Mesendoderm (in vitro differentiated cells): Measurements from ENCODE around the gene FOXRED1. TPM values are rescaled to one million over a fixed set of nuclear protein-coding genes. Genes with fewer than 3 reads are reported as not detected.

Source experiments
- DNase-seq: peaks from one replicate; pipeline ENCODE4 v3.0.0; 2013
- H2AK5ac ChIP-seq: 2 replicates; pipeline ENCODE4 v1.6.1; 2013; ENCODE audit warnings: low read length, inconsistent platforms
- H2BK120ac ChIP-seq: 2 replicates; pipeline ENCODE4 v1.6.1; 2013; ENCODE audit warnings: low read depth, mild to moderate bottlenecking, low read length, moderate library complexity, mixed read lengths
- H2BK15ac ChIP-seq: replicated peaks from 2 replicates; pipeline ENCODE4 v1.6.1; 2013; ENCODE audit warnings: low read depth, mild to moderate bottlenecking, moderate library complexity
- H2BK5ac ChIP-seq: 2 replicates; pipeline ENCODE4 v1.6.1; 2013; ENCODE audit warnings: low read length, inconsistent platforms
- H3K18ac ChIP-seq: 2 replicates; pipeline ENCODE4 v1.6.1; 2013; ENCODE audit warnings: mild to moderate bottlenecking, low read length, mixed read lengths
- H3K23ac ChIP-seq: one replicate; pipeline ENCODE4 v1.6.1; 2013; ENCODE audit warnings: low read length
- H3K27ac ChIP-seq: 2 replicates; pipeline ENCODE4 v1.5.1; 2013; ENCODE audit warnings: low read depth, mild to moderate bottlenecking, inconsistent platforms, low read length, moderate library complexity
- H3K27me3 ChIP-seq: 2 replicates; pipeline ENCODE4 v1.6.1; 2013; ENCODE audit warnings: low read length, control low read depth, mild to moderate bottlenecking, inconsistent platforms; ENCODE audit not compliant: insufficient read depth, poor library complexity
- H3K36me3 ChIP-seq: 2 replicates; pipeline ENCODE4 v1.6.1; 2013; ENCODE audit warnings: low read length, inconsistent platforms; ENCODE audit not compliant: control insufficient read depth, insufficient read depth
- H3K4ac ChIP-seq: one replicate; pipeline ENCODE4 v1.6.1; 2013; ENCODE audit warnings: low read depth, mild to moderate bottlenecking, low read length, moderate library complexity
- H3K4me1 ChIP-seq: 2 replicates; pipeline ENCODE4 v1.6.1; 2013; ENCODE audit warnings: low read depth, low read length, inconsistent platforms; ENCODE audit not compliant: control insufficient read depth
- H3K4me2 ChIP-seq: 2 replicates; pipeline ENCODE4 v1.6.1; 2013; ENCODE audit warnings: low read length
- H3K4me3 ChIP-seq: 2 replicates; pipeline ENCODE4 v1.5.1; 2013; ENCODE audit warnings: mild to moderate bottlenecking, low read length
- H3K56ac ChIP-seq: one replicate; pipeline ENCODE4 v1.6.1; 2013; ENCODE audit warnings: low read length
- H3K79me1 ChIP-seq: 2 replicates; pipeline ENCODE4 v1.6.1; 2013; ENCODE audit warnings: low read length, inconsistent platforms
- H3K79me2 ChIP-seq: 2 replicates; pipeline ENCODE4 v1.6.1; 2013; ENCODE audit warnings: mild to moderate bottlenecking, low read length; ENCODE audit not compliant: control insufficient read depth, insufficient read depth
- H3K9ac ChIP-seq: 2 replicates; pipeline ENCODE4 v1.6.1; 2013; ENCODE audit warnings: low read length, inconsistent platforms
- H4K5ac ChIP-seq: one replicate; pipeline ENCODE4 v1.6.1; 2013; ENCODE audit warnings: low read length
- H4K8ac ChIP-seq: one replicate; pipeline ENCODE4 v1.6.1; 2013; ENCODE audit warnings: low read depth, mild to moderate bottlenecking, control low read depth, low read length, moderate library complexity
- WGBS: extraction: QIAGEN DNeasy Blood & Tissue Kit; methylation state at CpG from one replicate; pipeline ENCODE4 v1.1.7; 2013; ENCODE audit warnings: low lambda C conversion rate, missing lambda C conversion rate; ENCODE audit not compliant: insufficient coverage; ENCODE audit errors: extremely low coverage; 5-methylcytosine and 5-hydroxymethylcytosine counted together
- polyA plus RNA-seq, 2 experiments: library from polyadenylated mRNA; stranded (reverse); fragments of 200-250 nt; gene quantifications; one replicate each; pipeline ENCODE4 v1.2.3, GENCODE V29; 2013

FOXRED1 gene
- 21.5 TPM for polyA plus RNA-seq (2013, experiment 1 of 2)
- polyA plus RNA-seq (2013, experiment 2 of 2) = 22.1 TPM

GRCh38 chr11:126268708-126269579 is at the start of gene FOXRED1, which contains the start of gene SRPRA:
Gene FOXRED1, plus strand, starts transcription at chr11:126269154. Its CDS starts 53 bp downstream, at chr11:126269207.
Gene SRPRA, minus strand, starts transcription at chr11:126268895. Its CDS starts 91 bp downstream, at chr11:126268804.
- Histone ChIP-seq H4K5ac (no peak within 1 kb of the TSS), H3K18ac (peak within 1 kb of the TSS; percentile 40), H4K8ac (no peak within 1 kb of the TSS), H3K9ac (peak within 1 kb of the TSS; percentile 98), H3K79me1 (peaks cover 17% of the 10 kb centered on the region), H3K79me2 (peaks cover 22% of the 10 kb centered on the region), H2BK120ac (no peak within 1 kb of the TSS), H3K4me2 (peak within 1 kb of the TSS; percentile 48), H3K56ac (peak within 1 kb of the TSS; percentile 98), H3K27ac (peak within 1 kb of the TSS; percentile 68), H3K4ac (peak within 1 kb of the TSS; percentile 89), H2AK5ac (no peak within 1 kb of the TSS), H3K23ac (peak within 1 kb of the TSS; percentile 72), H3K4me1 (no peaks in the 10 kb centered on the region), H3K36me3 (peaks cover 21% of the 10 kb centered on the region), H2BK5ac (peak within 1 kb of the TSS; percentile 57), H2BK15ac (no peak within 1 kb of the TSS), H3K4me3 (peak within 1 kb of the TSS; percentile 97), H3K27me3 (no peaks in the 10 kb centered on the region)
- DNase-seq = peak; percentile 100
- WGBS = no CpG with 5 or more reads among the region's 64 CpGs

GRCh38 chr11:126219547-126219946 is 49.4 kb upstream of the FOXRED1 start:
- H3K23ac ChIP-seq = no peak overlapping the region
- no peak overlapping the region for H4K5ac ChIP-seq
- H3K4me3 ChIP-seq = no peak overlapping the region
- H2BK120ac ChIP-seq = no peak overlapping the region
- H3K79me2 ChIP-seq = peaks cover 53% of the 10 kb centered on the region
- H2BK5ac ChIP-seq = no peak overlapping the region
- H3K9ac ChIP-seq = no peak overlapping the region
- no peak for DNase-seq
- no peaks in the 10 kb centered on the region for H3K27me3 ChIP-seq
- no peak overlapping the region for H3K4ac ChIP-seq
- no peak overlapping the region for H3K27ac ChIP-seq
- H3K79me1 ChIP-seq = peaks cover 24% of the 10 kb centered on the region
- no peaks in the 10 kb centered on the region for H3K36me3 ChIP-seq
- no peak overlapping the region for H2AK5ac ChIP-seq
- WGBS = no CpG with 5 or more reads among the region's 4 CpGs
- no peak overlapping the region for H4K8ac ChIP-seq
- no peaks in the 10 kb centered on the region for H3K4me1 ChIP-seq
- no peak overlapping the region for H2BK15ac ChIP-seq
- H3K56ac ChIP-seq = no peak overlapping the region
- H3K4me2 ChIP-seq = no peak overlapping the region
- no peak overlapping the region for H3K18ac ChIP-seq

GRCh38 chr11:126224647-126225294 is 44.2 kb upstream of the FOXRED1 start:
- Histone ChIP-seq H3K36me3 (no peaks in the 10 kb centered on the region), H4K5ac (no peak overlapping the region), H3K9ac (no peak overlapping the region), H3K27ac (no peak overlapping the region), H2AK5ac (no peak overlapping the region), H3K27me3 (no peaks in the 10 kb centered on the region), H3K4me3 (no peak overlapping the region), H3K56ac (no peak overlapping the region), H3K4ac (no peak overlapping the region), H4K8ac (no peak overlapping the region), H2BK15ac (no peak overlapping the region), H3K18ac (no peak overlapping the region), H3K4me1 (no peaks in the 10 kb centered on the region), H3K23ac (no peak overlapping the region), H2BK120ac (no peak overlapping the region), H2BK5ac (no peak overlapping the region), H3K79me2 (peaks cover 26% of the 10 kb centered on the region), H3K79me1 (peaks cover 17% of the 10 kb centered on the region), H3K4me2 (no peak overlapping the region)
- no peak for DNase-seq
- WGBS = no CpG with 5 or more reads among the region's 6 CpGs

- Histone ChIP-seq H3K36me3 (no peaks in the 10 kb centered on the region), H3K9ac (no peak overlapping the region), H3K27me3 (no peaks in the 10 kb centered on the region), H3K23ac (no peak overlapping the region), H2AK5ac (no peak overlapping the region), H2BK15ac (no peak overlapping the region), H3K4me1 (no peaks in the 10 kb centered on the region), H3K27ac (no peak overlapping the region), H3K4me2 (no peak overlapping the region), H2BK120ac (no peak overlapping the region), H3K4ac (no peak overlapping the region), H3K56ac (no peak overlapping the region), H3K4me3 (no peak overlapping the region), H4K5ac (no peak overlapping the region), H2BK5ac (no peak overlapping the region), H4K8ac (no peak overlapping the region), H3K79me1 (peaks cover 17% of the 10 kb centered on the region), H3K18ac (no peak overlapping the region), H3K79me2 (peaks cover 23% of the 10 kb centered on the region)
- DNase-seq = no peak
- no CpG with 5 or more reads among the region's 2 CpGs for WGBS
These were observed 43.7 kb upstream of the FOXRED1 start for GRCh38 chr11:126225295-126225665.

- Histone ChIP-seq H4K5ac (no peak overlapping the region), H2BK120ac (no peak overlapping the region), H2AK5ac (no peak overlapping the region), H3K18ac (no peak overlapping the region), H2BK15ac (no peak overlapping the region), H3K27me3 (no peaks in the 10 kb centered on the region), H3K27ac (no peak overlapping the region), H3K79me1 (peaks cover 16% of the 10 kb centered on the region), H4K8ac (no peak overlapping the region), H3K4me1 (no peaks in the 10 kb centered on the region), H3K9ac (no peak overlapping the region), H3K4ac (no peak overlapping the region), H3K4me2 (no peak overlapping the region), H3K79me2 (peaks cover 18% of the 10 kb centered on the region), H3K56ac (no peak overlapping the region), H3K4me3 (no peak overlapping the region), H3K23ac (no peak overlapping the region), H3K36me3 (no peaks in the 10 kb centered on the region), H2BK5ac (no peak overlapping the region)
- no CpG with 5 or more reads among the region's 15 CpGs for WGBS
- no peak for DNase-seq
These were observed 42.4 kb upstream of the FOXRED1 start for GRCh38 chr11:126226334-126227084.
